ENCODE results near the gene UPK1A.

UPK1A gene

GRCh38 chr19:35666251-35666913, at the start of gene UPK1A:
UPK1A (plus strand) TSS chr19:35666517; CDS start chr19:35666813, 296 bp downstream.
- peak; percentile 16 for DNase-seq (ENCODE audit: low read depth, low spot score)

GRCh38 chr19:35618857-35619256, 47.5 kb upstream of the UPK1A start:
- peak; percentile 50 for DNase-seq (ENCODE audit: low read depth, low spot score)

GRCh38 chr19:35619290-35619923, 46.9 kb upstream of the UPK1A start:
- DNase-seq (ENCODE audit: low read depth, low spot score): no peak

GRCh38 chr19:35620001-35620400, 46.3 kb upstream of the UPK1A start:
- DNase-seq (ENCODE audit: low read depth, low spot score): no peak

- DNase-seq (ENCODE audit: low read depth, low spot score): no peak
Measured at GRCh38 chr19:35621708-35622107, 44.6 kb upstream of the UPK1A start.

- DNase-seq (ENCODE audit: low read depth, low spot score): no peak
Measured at GRCh38 chr19:35622750-35623149, 43.6 kb upstream of the UPK1A start.

GRCh38 chr19:35623327-35624010, 42.8 kb upstream of the UPK1A start:
- no peak for DNase-seq (ENCODE audit: low read depth, low spot score)

- no peak for DNase-seq (ENCODE audit: low read depth, low spot score)
Measured at GRCh38 chr19:35628264-35628564, 38.1 kb upstream of the UPK1A start.

GRCh38 chr19:35628565-35629331, 37.6 kb upstream of the UPK1A start, which contains the start of gene RBM42:
RBM42 (plus strand) TSS chr19:35629036; CDS start chr19:35629154, 118 bp downstream.
- DNase-seq (ENCODE audit: low read depth, low spot score): peak; percentile 99

GRCh38 chr19:35629332-35629633, 37.0 kb upstream of the UPK1A start:
- DNase-seq (ENCODE audit: low read depth, low spot score): no peak

- DNase-seq (ENCODE audit: low read depth, low spot score): no peak
Measured at GRCh38 chr19:35633727-35634440, 32.4 kb upstream of the UPK1A start.

GRCh38 chr19:35636651-35637050, 29.7 kb upstream of the UPK1A start:
- DNase-seq (ENCODE audit: low read depth, low spot score): no peak

- DNase-seq (ENCODE audit: low read depth, low spot score): no peak
Measured at GRCh38 chr19:35637165-35637564, 29.2 kb upstream of the UPK1A start.

- DNase-seq (ENCODE audit: low read depth, low spot score): no peak
Measured at GRCh38 chr19:35639321-35639639, 27.0 kb upstream of the UPK1A start.

- no peak for DNase-seq (ENCODE audit: low read depth, low spot score)
Measured at GRCh38 chr19:35639863-35640262, 26.5 kb upstream of the UPK1A start.

- peak; percentile 75 for DNase-seq (ENCODE audit: low read depth, low spot score)
Measured at GRCh38 chr19:35641515-35642151, 24.7 kb upstream of the UPK1A start, which contains the start of gene ETV2. ETV2 (plus strand) TSS chr19:35641745; CDS start chr19:35642461, 716 bp downstream.

- DNase-seq (ENCODE audit: low read depth, low spot score): peak; percentile 18
Measured at GRCh38 chr19:35642312-35642711, 24.0 kb upstream of the UPK1A start.

- no peak for DNase-seq (ENCODE audit: low read depth, low spot score)
Measured at GRCh38 chr19:35642798-35643254, 23.5 kb upstream of the UPK1A start.

GRCh38 chr19:35643255-35644205, 22.8 kb upstream of the UPK1A start:
- DNase-seq (ENCODE audit: low read depth, low spot score): peak; percentile 94

All from ELF-1 (cell line).